Ureter (tissue), 1 donor: Measurements from ENCODE around the gene WWOX. TPM values are rescaled to one million over a fixed set of nuclear protein-coding genes. Genes with fewer than 3 reads are reported as not detected.

Source experiments
- DNase-seq: peaks from one replicate; pipeline ENCODE4 v3.0.0-alpha.2; 2020; ENCODE audit warnings: low spot score
- total RNA-seq: library from RNA; stranded (reverse); gene quantifications from one replicate; pipeline ENCODE4 v1.2.4, GENCODE V29; 2023
- donor health status: DM: yes; HTN: yes; CAD: no.

Gene WWOX
- total RNA-seq, 1 donor from 2014 or later = 23.5 TPM

DNA sequence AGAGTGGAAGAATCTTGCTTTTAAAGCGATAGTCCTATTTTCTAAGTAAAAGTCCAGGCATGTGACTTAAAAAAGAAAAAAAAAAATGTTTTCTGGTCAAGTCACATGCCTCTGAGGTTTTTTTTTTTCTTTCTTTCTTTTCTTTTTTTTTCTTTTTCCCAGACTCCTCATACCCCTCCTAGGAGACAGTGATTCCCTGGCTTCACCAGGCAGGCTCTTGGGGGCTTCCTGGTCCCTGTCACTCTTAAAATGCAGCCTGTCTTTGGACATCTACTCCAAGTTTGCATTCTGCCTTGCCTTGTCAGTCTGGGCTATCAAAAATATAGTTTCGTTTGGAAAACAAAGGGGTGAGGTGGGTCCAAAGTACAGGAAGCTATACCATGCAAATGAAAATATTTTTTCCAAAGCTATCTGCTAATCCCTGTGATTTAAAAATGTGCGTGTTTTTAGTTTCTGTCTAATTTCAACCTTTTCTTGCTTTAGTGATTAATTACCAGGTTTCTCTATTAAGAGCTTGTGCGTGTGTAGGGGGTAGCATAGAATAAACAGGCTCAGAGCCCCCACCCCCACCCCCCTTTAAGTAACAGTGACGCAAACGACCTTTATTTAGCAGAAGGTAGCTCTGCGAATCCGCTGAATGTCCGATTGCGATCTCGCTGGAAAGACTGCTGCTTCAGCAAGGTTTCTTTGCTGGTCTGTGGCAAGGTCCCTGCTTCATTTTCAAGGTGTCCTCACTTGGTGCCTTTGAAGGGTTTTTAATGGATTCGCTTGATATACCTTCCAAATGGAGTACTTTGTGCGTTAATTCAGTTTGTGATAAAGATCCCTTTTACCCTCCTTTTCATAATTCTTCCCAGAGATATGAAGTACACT lies 510.2 kb downstream of the WWOX start:
- no peak for DNase-seq

DNA sequence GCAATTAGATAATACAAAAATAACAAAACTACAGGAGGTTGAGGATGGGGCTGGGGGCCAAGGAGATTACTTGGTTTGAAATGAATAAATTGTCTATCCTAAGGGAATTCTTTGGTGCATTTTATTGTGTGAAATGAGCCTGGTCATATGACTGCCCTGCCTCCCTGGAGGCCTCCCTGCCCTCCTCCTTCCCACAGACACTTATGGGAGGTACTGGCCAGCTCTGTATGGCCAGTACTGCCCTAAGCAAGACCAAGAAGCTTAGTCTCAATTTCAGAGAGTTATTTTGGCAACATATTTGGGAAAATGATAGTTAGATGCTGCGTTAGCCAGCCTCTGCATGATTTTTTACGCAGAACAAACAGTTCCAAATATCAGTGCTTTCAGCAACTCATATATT lies 511.9 kb downstream of the WWOX start:
- no peak for DNase-seq

DNA sequence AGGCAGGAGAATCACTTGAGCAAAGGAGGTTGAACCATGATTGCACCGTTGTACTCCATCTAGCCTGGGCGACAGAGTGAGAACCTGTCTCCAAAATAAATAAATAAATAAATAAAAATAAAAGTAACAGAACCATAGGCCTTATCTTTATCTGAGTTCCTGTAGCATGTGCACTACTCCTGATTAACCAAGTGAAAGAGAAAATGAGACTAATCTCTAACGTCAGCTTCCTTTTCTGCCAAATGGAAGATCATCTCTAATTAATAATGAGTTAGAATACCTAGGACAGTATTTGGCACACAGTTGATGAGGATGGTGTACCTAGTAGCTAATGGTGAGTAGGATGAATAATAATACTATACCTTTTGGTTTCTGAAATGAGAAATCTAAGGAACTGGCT lies 520.4 kb downstream of the WWOX start:
- DNase-seq = no peak

DNA sequence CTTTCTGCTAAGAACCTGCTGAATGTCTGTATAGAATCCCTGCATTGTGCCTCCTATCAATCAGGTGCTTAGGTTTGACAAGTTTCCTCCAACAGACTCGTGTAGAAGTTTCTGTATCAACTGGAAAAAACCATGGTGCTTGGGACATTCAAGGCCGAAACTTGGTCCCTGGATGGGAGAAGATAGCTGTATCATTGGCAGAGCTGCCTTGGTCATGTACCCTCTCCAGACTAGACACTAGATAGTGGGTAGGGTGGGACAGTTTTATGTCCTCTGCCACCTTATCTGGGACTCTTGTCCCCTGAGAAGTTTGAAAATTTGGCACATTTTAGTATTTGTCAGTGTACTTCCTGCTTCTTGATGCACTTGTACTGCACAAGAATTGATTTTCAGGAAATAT lies 520.8 kb downstream of the WWOX start:
- DNase-seq = no peak

DNA sequence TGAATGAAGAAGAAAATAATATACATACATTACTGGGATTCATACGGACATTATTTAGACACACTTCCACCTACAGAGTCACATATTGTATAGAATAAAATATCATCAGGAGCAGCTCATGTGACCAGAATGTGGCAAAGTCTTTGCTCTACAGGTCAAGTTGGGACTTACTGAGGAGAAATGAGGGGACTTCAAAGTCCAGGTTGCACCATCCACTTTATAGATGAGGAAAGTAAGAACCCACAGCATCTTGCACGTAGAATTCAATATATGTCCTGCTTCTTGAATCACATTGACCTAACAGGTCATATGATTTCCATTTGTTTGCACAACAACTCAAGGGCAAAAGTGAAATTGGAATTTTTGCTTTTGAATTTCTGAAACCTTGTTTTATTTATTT lies 524.3 kb downstream of the WWOX start:
- no peak for DNase-seq

DNA sequence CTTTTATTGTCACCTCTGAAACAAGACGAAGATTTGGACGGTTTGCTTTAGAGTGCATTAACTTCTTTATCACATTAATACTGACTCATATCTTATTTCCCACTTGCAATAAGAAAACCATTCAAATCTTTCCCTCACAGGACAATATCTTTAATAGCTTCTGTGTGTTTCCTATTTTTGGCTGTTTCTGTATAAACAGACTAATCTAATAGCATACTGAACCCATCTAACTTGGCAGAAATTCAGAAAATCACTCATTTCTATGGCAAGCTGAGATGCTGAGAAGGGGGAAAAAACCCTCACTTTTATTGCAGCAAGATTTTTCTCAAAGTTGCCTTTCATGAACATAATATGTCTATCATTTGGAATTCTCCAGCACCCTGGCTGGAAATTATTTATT lies 524.9 kb downstream of the WWOX start:
- no peak for DNase-seq

DNA sequence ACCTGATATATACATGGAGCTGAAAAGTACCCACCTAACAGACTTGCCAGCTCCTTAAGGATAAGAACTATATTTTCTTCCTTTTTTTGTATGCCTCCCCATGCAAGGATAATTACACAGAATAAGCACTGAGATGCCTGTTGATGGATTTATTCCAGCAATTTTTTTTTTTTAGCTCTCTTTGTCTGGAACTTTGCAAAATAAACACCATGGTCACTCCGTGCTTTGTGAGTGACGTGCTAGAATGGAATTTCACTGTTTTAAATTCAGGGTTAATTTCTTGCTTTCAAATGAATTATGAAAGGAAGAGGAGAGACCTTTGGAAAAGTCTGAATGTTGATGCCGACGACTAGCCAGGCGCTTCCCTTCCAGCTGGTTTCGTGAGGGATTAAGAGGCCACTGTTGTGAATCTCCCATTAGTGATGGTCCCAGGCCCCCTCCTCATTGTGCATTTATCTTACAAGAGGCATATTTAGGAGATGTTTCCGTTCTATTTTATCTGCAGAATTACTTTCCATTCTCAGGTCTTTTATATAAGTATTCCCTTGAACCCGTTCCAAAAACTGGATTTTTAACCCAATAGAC lies 529.1 kb downstream of the WWOX start:
- DNase-seq = no peak

DNA sequence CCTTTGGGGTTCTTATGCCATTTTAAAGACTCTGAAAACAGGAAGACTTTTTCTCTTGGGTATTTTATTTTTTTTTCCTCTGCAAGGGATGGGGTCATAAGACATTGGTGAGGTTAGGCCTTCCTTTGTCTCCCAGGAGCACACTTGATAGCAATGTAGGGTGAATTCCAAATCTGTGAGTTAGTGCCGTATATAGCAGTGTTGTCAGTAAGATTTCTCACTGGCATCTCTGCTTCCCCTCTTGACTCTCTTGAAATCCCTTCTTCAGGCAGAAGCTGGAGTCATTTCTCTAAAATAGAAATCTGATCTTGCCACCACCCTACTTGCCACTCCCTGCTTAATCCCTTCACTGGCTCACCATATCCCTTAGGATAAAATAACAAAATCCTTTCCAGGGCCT lies 529.7 kb downstream of the WWOX start:
- DNase-seq = no peak

DNA sequence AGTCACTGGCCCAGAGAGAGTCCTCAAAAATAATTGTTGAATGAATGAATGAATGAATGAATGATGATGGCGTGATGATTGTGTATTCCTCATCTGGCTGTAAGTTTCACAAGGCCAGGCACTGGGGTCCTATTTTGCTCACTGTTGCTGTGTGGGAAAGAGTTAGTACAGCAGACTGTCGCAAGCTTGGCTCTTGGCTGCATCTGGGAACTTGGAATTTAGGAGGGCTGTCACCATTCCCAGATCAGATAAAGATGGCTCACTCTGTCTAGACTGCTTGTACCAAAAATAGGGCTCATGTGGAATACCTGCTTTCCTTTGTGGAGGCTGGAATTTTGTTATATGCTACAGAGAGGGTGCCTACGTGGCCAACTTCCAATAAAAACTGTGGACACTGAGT lies 530.6 kb downstream of the WWOX start:
- DNase-seq = no peak

DNA sequence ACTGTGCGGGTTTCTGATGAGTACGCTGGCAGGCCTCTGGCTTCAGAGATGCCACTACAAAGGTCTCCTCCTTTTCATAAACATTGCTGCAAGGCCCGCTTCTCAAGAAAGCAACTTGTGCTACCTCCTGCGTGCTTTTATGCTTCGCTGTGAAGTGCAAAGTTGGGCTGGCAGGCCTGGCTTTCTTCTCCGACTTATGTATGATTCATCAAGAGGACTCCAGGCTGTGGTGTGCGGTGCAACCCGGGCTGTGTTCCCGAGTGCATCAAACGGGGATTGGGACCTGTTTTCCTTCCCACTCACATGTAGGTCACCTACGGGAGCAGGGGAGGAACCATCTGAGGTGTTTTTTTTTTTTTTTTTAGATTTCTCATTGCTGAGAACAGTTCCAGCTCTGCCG lies 534.1 kb downstream of the WWOX start:
- DNase-seq = no peak

DNA sequence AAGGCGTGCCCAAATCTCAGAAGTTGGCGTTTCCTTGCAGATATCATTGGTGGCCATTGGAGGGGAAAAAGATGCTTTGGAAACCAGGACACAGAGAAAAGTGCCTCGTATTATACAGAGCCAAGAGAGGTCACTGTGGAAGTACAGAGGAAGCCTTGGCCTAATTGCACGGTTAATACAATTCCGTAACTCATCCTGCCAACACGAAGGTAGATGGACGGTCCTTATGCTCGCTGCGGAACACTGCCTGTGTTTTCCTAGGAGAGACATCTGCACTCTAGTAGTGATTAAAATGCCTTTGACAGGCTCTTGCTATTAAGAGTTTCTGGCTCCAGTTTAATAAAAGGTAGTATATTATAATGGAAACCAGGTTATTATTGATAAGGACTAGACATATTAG lies 536.4 kb downstream of the WWOX start:
- no peak for DNase-seq

DNA sequence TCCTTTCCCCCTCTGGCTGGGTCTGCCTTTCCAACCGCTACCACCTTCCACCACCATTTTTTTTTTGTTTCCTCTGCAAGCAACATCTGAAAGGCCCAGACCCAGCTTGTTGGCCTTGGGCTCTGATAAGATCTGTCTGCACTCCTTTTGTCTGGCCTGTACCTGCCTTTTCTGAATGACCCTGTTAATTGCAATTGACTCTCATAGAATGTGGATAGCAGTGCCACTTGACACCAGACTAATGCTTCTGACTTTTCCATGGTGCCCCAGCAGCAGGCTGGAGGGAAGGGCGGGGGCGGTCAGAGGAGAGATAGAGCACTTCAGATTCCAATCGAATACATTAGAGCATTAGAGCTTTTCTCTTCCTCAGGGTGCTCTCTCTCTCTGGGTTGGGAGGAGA lies 538.9 kb downstream of the WWOX start:
- DNase-seq = no peak

DNA sequence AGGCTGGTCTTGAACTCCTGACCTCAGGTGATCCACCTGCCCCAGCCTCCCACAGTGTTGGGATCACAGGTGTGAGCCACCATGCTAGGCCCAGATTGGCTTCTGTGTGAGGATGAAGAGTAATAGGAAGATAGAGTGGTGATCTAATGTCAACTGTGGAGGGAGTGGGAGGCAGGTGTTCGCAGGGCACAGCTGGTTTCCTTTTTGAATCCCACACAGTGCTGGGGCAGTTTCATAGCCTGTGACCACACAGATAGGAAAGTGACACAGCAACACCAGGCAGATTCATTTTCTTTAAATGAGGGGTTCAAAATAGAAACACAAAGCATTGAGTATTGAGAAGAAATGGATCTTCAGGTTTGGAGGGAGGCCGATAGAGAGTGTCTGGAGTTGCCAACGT lies 540.3 kb downstream of the WWOX start:
- DNase-seq = no peak

DNA sequence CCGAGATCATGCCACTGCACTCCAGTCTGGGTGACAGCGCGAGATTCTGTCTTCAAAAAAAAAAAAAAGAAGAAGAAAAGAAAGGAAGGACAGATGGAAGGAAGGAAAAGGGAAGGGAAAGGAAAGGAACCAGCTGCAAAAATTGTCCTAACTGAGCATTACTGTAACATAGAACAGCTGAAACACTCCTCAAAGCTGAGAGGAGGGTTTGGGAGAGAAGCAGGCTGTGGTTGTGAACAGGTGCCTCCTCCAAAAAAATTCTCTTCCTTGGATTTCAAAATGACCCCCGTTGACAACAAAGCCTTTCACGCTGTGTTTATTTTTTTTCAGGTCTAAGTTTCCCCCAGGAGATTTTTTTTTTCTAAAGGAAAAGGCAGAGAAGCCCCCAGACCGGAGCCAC lies 541.4 kb downstream of the WWOX start:
- DNase-seq = no peak

DNA sequence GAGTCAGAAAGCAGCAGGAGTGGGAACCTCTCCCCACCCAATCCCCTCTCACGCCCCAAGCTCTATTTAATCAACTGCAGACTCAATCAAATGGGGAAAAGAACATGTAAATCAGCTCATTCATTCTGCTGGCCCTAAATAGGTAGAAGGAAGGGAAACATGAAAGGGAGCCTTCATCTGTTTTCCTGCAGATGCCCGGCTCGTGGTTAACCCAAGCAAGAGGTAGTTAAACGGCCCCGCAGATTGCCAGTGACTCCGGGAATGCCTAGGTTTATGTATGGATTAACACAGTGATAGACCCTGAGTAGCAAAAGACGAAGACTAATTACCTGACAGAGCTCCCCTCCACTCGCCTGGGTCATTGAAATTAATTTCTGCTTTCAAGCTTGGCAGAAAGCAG lies 542.0 kb downstream of the WWOX start:
- DNase-seq = no peak

DNA sequence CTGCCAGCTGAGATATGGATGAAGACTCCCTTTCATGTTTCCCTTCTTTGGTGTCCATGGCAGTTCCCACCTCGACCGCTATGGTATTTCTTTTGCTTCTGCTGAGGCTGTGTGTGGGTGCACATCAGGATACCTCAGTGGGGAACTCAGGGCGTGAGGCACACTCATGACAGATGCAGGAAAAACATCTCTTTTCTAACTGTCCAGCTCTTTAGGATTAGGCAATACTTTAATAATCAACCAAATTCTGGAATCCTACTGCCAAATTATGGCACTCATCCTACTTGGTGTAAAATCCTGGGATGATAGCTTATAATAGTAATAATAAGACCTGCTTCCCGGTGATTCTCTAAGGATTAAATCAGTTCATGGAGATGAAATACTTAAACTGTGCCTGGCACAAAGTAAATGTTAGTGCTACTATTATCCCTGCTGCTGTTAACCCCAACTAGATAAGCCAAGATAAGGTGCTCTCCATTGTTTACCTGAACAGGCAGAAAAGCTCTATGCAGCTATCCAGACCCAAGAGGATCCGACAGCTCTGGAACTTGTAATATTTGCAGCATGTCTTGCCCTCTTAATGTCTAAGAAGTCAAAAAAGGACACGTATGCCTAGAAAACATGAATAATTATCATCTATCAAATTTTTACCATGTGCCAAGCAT lies 543.3 kb downstream of the WWOX start:
- no peak for DNase-seq

DNA sequence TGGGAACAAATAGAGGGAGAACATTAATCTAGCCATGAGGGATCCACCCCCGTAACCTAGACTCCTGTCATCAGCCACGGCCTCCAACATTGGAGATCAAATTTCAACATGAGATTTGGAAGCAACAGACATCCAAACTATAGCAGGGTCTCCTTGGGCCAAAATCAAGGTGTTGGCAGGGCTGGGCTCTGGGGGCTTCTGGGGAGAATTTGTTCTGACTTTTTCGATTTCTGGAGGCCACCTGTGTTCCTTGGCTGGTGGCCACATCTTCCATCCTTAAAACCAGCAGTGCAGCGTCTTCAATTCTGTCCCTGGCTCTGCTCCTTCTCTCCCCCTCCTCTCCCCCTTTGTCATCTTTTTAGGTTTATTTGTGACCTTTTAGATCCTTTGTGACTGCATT lies 546.2 kb downstream of the WWOX start:
- no peak for DNase-seq

DNA sequence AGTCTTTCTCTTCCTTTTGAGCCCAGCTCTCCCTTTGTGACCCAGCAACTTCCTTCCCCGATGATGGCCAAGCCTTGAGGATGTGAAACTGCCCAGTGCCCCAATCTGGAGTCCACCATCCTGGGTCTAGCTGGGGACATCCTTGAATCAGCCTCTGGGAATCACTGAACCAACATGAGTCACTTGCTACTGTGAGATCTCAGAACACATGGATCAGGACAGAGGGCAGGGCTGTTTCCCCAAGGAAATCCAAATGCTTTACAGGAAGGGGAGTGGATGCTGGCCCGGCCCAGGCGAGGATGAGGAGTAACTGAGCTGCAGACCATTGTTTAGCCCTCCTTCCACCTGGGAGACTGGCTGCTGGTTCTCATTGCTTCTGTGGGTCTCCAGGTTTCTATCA lies 547.6 kb downstream of the WWOX start:
- DNase-seq = no peak

DNA sequence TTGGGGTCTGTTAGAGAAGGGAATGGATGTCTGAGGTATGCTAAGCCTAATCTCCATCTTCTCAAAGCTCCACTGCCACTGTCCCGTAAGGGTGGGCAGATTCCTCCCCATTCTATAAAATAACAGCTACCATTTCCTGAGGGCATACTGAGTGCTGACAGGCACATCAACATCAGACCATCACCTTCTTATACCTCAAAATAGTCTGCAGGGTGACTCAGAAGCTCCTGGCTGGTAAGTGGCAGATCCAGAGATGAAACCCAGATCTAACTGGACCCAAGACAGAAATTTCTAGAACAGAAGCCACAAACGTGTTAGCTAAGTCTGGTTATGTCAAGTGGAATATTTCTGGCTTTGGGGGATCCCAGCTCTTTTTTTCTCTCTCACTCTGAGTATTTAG lies 548.0 kb downstream of the WWOX start:
- no peak for DNase-seq

DNA sequence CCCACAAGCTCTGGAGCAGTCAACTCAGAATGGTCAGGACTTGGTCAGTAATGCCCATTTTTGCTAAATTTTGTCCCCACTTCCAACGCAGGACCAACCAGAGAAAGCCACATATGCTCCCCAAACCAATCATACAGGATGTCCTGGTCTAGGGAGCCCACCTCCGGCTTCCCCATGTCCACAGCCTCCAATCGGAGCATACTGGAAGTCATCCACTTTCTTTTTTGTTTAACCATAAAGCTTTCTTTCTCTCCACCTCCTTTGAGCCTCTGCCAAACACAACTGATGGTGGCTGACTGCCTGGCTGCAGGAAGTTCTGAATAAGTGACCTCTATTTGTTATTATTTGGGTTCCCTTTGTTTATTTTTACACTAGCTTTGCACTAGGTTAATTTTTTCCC lies 549.1 kb downstream of the WWOX start:
- no peak for DNase-seq

DNA sequence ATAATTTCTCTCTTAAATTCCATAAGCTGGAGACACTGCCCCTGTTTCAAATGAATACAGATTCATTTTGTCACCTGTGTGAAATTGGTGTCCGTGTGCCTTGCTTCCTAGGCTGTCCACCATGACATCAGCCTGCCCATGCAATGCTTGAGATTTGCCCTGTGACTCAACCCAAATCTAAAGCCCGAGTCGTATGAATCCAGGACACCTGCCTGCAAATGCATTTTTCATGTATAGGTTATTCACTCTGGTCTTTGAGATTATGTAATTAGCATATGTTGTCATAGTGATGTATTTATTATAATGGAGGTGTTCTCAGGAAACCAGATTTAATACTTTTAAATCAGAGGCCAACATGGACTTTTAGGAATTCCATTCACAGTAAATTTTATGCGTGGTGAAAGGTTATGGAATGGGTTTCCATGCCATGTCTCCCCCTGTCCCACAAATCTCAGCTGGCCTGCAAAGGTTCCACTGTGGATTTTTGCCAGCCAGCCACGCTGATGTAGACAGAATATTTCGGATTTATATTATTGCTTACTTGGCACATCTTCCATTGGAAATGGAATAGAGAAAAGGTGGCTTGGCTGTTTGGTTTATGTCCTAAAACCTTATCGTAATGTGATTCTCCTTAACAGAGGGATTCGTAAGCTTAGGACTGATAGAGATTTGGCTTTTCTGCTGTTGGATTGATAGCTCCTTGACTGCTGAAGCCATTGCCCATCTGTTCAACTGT lies 551.1 kb downstream of the WWOX start:
- DNase-seq = no peak

DNA sequence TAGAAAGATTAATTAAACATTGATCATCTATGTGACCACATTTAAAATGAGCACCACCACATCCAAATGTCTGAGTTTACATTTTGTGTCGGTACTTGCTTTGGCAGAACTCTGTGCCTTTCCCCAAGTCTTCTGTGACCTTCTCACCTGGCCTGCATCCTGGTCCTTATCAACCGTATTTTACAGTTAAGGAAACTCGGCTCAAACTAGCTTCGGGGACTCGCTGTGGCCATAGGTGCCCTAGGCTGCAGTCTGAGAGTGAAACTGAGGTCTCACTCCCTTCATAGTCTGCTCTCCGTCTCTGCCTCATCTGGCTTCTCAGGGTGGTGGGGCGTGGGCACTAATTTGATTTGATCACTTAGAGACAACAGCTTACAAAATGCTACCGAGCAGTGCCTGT lies 555.5 kb downstream of the WWOX start:
- DNase-seq = no peak
